Testis (tissue), 3 donors: Measurements from ENCODE around the gene USP49. TPM values are rescaled to one million over a fixed set of nuclear protein-coding genes. Genes with fewer than 3 reads are reported as not detected.

ENCODE experiments used
- DNase-seq: peaks from one replicate; pipeline ENCODE4 v3.0.0-alpha.2; 2019
- H3K27ac ChIP-seq, 2 donors: fragments of 200-600 bp; sonication (generic); one replicate each; pipeline ENCODE4 v1.5.1; 2019
- H3K27me3 ChIP-seq: fragments of 200-600 bp; sonication (generic); one replicate; pipeline ENCODE4 v1.5.1; 2019
- H3K36me3 ChIP-seq: fragments of 200-600 bp; sonication (generic); one replicate; pipeline ENCODE4 v1.5.1; 2017; ENCODE audit warnings: low read depth; ENCODE audit errors: missing control alignments
- H3K4me1 ChIP-seq: fragments of 200-600 bp; sonication (generic); one replicate; pipeline ENCODE4 v1.5.1; 2019
- H3K4me3 ChIP-seq, 2 donors: fragments of 200-600 bp; sonication (generic); one replicate each; pipeline ENCODE4 v1.5.1; 2017 to 2019
- H3K9me3 ChIP-seq: fragments of 200-600 bp; sonication (generic); one replicate; pipeline ENCODE4 v1.5.1; 2017
- CTCF ChIP-seq, 3 experiments: fragments of 450-650 bp in 2 of 3; fragments of 200-600 bp in 1 of 3; sonication (generic) in 1 of 3; IDR thresholded peaks; one replicate each; pipeline ENCODE4 v1.5.1; 2016 to 2019; ENCODE audit warnings: antibody characterized with exemption in 3 of 3, mild to moderate bottlenecking in 2 of 3, moderate library complexity in 1 of 3
- POLR2A ChIP-seq: fragments of 450-650 bp; IDR thresholded peaks from one replicate; pipeline ENCODE4 v1.6.1; 2017; ENCODE audit warnings: antibody characterized with exemption, mild to moderate bottlenecking, moderate library complexity
- WGBS, 2 donors: methylation state at CpG; one replicate each; pipeline ENCODE4 v1.1.5; 2018; 5-methylcytosine and 5-hydroxymethylcytosine counted together
- intact Hi-C: fragments of 100-400 bp; cut with DNase I; formaldehyde crosslinking; loops from one replicate; pipeline ENCODE4 v1.15.1; 2023; ENCODE audit warnings: low total_unique reads
- polyA plus RNA-seq: library from polyadenylated mRNA; stranded (reverse); fragments of 350-450 nt; fragmentation: Illumina TruSeq; extraction: RNeasy Lipid Tissue Mini Kit (QIAGEN cat#74804); gene quantifications from one replicate; pipeline ENCODE4 v1.2.3, GENCODE V29; 2014; ENCODE audit warnings: low read depth, low replicate concordance; ENCODE audit not compliant: insufficient read depth
- total RNA-seq, 2 donors: library from RNA; depleted of rRNA; stranded (reverse); fragments of >200 nt; gene quantifications; one replicate each; pipeline ENCODE4 v1.2.3, GENCODE V29; 2016

Gene USP49
- total and polyA plus RNA-seq, 3 donors from 2014 or later, result 9.3 to 26.3 (median 19.7) TPM

- H3K27me3 ChIP-seq, result no peaks in the 10 kb centered on the region
- no peak for DNase-seq
- intact Hi-C loops, result loop anchor here (5.0 kb wide), 1 partner anchor 107 kb away; no protein-coding TSS in a partner anchor
- H3K27ac ChIP-seq, result no peak overlapping the region
- H3K4me3 ChIP-seq, result no peak overlapping the region
- H3K36me3 ChIP-seq, result no peaks in the 10 kb centered on the region
- H3K4me1 ChIP-seq, result peaks cover 30% of the 10 kb centered on the region
- no peaks in the 10 kb centered on the region for H3K9me3 ChIP-seq
- TF ChIP-seq POLR2A, result no peak
- WGBS, 2 donors, result 72 to 88% methylated on average over 1 to 8 of the region's 8 CpGs
Observed at GRCh38 chr6:41935685-41936072, 40.5 kb upstream of the USP49 start.

DNA sequence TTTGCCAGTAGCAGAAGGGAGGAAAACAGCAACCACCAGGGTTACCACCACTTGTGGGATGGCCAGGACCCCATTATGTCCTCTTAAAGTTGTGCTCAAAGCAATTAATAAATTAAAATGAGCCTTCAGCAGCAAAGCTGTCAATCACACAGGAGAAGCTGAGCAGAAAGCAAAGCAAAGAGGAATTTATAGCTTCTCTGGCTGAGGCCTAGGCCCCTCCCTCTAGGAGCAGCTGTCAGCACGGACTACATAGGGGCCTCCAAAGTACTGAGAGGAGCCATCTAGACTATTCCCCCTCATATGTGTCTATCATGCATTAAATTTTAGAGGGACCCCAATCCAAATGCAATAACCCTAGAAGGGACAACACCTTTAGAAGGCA is 40.0 kb upstream of the USP49 start:
- no peak for DNase-seq
- Histone ChIP-seq H3K4me1 (peaks cover 26% of the 10 kb centered on the region), H3K27ac (no peak overlapping the region)

DNA sequence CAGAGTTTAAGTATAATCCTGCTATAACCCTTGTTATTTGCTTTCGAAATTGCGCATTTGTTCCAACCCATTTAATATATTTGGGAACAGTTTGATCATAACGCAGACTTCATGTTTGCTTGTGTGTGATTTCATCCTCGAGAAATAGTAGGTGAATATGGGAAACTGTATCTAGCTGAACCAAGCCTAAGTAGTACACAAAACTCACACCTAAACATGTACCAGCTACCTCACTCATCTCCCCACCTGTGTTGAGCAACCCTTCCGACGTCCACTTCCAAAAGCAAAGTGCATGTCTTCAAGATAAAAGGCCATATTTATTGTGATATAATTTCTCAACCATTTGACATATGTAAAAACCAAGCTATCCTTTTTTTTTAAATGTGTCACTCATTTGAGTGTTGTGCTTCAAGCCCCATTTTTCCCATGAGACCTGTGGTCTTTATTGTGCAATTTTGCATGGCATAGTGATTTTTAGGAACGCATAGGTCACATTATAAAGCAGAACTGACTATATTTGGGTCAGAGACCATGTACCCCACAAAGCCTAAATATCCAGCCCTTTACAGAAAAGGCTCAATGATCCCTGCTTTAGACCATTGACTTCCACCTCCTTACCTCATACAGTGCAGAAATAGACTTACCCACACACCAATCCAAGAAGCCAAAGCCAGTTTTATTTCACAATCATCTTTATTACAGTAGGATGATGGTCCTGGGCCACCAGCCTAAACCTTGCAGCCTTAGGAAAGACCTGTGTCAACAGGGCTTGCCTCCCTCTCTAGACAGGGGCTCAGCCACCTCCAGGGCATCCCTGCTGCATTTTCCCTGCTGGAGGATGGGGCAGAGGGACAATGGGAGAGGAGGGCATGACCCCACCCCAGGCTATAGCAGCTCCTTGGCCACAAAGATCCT is 39.4 kb upstream of the USP49 start:
- intact Hi-C loops, result loop anchor here (5.0 kb wide), 1 partner anchor 108 kb away; no protein-coding TSS in a partner anchor
- H3K27ac ChIP-seq, result no peak overlapping the region
- no peak overlapping the region for H3K4me3 ChIP-seq
- H3K9me3 ChIP-seq, result no peaks in the 10 kb centered on the region
- DNase-seq, result no peak
- peaks cover 19% of the 10 kb centered on the region for H3K4me1 ChIP-seq
- H3K27me3 ChIP-seq, result no peaks in the 10 kb centered on the region
- 72 to 78% methylated on average over 7 of the region's 7 CpGs for WGBS, 2 donors
- H3K36me3 ChIP-seq, result no peaks in the 10 kb centered on the region
- TF ChIP-seq CTCF (IDR thresholded peaks at IDR 0.05), result no peak
- no peak for TF ChIP-seq POLR2A

More for the DNA sequence above, 40.0 kb upstream of the USP49 start:
- no peaks in the 10 kb centered on the region for H3K9me3 ChIP-seq
- H3K4me3 ChIP-seq, result no peak overlapping the region
- WGBS, 2 donors, result 57 to 65% methylated on average over 1 of the region's 1 CpG
- H3K27me3 ChIP-seq, result no peaks in the 10 kb centered on the region
- no peaks in the 10 kb centered on the region for H3K36me3 ChIP-seq
- TF ChIP-seq CTCF (IDR thresholded peaks at IDR 0.05), result no peak
- no peak for TF ChIP-seq POLR2A
- intact Hi-C loops, result loop anchor here (5.0 kb wide), 1 partner anchor 107 kb away; no protein-coding TSS in a partner anchor

DNA sequence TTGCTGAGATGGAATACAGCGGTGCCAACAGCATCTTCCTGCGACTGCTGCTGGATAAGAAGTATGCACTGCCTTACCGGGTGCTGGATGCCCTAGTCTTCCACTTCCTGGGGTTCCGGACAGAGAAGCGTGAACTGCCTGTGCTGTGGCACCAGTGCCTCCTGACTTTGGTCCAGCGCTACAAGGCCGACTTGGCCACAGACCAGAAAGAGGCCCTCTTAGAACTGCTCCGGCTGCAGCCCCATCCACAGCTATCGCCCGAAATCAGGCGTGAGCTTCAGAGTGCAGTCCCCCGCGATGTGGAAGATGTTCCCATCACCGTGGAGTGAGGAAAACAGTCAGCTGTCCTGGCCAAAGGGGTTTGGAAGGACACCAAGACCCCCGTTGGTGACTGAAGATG is 37.2 kb upstream of the USP49 start:
- H3K27me3 ChIP-seq, result no peaks in the 10 kb centered on the region
- WGBS, 2 donors, result 86 to 89% methylated on average over 7 to 15 of the region's 15 CpGs
- H3K9me3 ChIP-seq, result no peaks in the 10 kb centered on the region
- no peaks in the 10 kb centered on the region for H3K36me3 ChIP-seq
- TF ChIP-seq POLR2A, result no peak
- no peak for TF ChIP-seq CTCF (IDR thresholded peaks at IDR 0.05)
- intact Hi-C loops, result no loop called here
- H3K4me1 ChIP-seq, result no peaks in the 10 kb centered on the region
- DNase-seq, result no peak
- no peak overlapping the region for H3K27ac ChIP-seq
- H3K4me3 ChIP-seq, result no peak overlapping the region

DNA sequence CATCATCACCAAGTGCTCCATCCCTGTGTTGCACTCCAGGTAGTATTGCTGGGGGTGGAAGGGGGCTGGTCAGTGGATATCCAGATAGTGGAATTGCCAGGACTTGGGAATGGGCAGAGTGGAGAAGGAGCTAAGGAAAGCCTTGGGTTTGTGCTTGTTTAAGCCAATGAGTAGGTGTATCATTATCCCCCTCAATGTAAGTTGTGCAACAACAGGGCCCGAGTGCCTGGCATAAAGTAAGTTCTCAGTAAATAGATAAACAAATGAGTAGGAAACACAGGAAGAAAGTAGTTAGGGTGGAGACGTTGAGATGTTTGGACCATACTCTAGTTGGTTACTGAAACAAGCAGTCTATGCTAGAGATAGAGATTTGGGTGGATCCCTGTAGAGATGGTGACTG is 36.6 kb upstream of the USP49 start:
- intact Hi-C loops, result no loop called here
- H3K4me1 ChIP-seq, result no peaks in the 10 kb centered on the region
- H3K4me3 ChIP-seq, result no peak overlapping the region
- TF ChIP-seq CTCF (IDR thresholded peaks at IDR 0.05) (no peak), POLR2A (no peak)
- WGBS, 2 donors, result 70 to 79% methylated on average over 2 of the region's 2 CpGs
- no peaks in the 10 kb centered on the region for H3K9me3 ChIP-seq
- no peaks in the 10 kb centered on the region for H3K36me3 ChIP-seq
- no peak overlapping the region for H3K27ac ChIP-seq
- no peak for DNase-seq
- H3K27me3 ChIP-seq, result no peaks in the 10 kb centered on the region
